ENCODE measurements around the gene TMEM25.
"Not testable (repeated sequence)": the region's sequence is repeated elsewhere in the genome, so short reads cannot be mapped to it uniquely, and the experiment has no call there.

The TMEM25 gene

DNA sequence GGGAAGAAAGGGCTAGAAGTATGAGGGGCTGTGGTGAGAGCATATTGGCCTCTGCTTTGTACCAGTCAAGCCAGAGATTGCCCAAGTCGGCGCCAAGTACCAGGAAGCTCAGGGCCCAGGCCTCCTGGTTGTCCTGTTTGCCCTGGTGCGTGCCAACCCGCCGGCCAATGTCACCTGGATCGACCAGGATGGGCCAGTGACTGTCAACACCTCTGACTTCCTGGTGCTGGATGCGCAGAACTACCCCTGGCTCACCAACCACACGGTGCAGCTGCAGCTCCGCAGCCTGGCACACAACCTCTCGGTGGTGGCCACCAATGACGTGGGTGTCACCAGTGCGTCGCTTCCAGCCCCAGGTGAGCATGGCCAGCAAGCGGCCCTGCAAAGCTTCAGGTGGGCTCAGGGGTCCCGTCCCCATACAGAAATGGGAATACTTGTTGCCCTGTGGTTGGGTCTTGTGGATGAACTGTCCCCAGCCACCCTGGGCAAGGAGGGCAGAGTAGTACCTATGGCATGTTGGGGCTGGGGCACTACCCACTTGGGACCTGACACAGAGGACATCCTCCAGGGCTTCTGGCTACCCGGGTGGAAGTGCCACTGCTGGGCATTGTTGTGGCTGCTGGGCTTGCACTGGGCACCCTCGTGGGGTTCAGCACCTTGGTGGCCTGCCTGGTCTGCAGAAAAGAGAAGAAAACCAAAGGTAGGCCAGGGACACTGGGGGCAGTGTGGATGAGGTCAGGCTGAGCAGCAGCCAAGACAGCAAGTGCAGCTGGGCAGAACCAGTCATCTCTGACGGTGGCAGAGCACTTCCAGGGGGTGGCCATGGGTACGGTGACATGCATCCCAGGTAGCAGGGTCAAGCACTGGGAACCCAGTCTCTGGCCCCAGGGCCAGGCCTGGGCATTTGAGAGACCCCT lies 2.1 kb downstream of the TMEM25 start:
- DNase-seq (ENCODE audit: low spot score), result no peak

DNA sequence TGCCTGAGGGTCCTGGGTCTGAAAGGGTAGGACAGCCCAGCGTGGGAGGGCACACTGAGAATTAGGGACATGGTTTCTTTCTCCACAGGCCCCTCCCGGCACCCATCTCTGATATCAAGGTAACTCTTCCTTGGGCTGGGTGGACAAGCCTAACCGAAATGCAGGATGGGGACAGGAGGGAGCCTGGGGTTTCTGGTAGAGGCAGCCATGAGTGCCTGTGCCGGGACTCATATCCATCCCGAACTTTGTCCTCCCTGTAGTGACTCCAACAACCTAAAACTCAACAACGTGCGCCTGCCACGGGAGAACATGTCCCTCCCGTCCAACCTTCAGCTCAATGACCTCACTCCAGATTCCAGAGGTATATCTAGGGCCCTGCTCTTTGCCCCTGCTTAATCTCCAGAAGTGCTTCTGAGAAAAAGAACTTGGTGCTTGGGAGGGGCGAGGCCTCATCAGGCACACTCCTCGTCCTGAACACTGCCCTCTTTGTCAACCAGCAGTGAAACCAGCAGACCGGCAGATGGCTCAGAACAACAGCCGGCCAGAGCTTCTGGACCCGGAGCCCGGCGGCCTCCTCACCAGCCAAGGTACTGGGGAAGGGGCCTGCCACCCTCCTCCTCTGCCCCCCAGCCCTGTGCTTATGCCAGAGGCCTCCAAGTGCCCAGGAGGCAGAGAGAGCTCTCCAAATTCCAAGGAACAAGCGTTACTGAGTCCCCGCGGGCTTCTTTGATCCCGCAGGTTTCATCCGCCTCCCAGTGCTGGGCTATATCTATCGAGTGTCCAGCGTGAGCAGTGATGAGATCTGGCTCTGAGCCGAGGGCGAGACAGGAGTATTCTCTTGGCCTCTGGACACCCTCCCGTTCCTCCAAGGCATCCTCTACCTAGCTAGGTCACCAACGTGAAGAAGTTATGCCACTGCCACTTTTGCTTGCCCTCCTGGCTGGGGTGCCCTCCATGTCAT lies 3.1 kb downstream of the TMEM25 start:
- DNase-seq (ENCODE audit: low spot score), result no peak

DNA sequence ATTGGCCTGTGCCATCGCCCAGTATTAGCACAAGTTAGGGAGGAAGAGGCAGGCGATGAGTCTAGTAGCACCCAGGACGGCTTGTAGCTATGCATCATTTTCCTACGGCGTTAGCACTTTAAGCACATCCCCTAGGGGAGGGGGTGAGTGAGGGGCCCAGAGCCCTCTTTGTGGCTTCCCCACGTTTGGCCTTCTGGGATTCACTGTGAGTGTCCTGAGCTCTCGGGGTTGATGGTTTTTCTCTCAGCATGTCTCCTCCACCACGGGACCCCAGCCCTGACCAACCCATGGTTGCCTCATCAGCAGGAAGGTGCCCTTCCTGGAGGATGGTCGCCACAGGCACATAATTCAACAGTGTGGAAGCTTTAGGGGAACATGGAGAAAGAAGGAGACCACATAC lies 4.3 kb downstream of the TMEM25 start:
- no peak for DNase-seq (ENCODE audit: low spot score)

DNA sequence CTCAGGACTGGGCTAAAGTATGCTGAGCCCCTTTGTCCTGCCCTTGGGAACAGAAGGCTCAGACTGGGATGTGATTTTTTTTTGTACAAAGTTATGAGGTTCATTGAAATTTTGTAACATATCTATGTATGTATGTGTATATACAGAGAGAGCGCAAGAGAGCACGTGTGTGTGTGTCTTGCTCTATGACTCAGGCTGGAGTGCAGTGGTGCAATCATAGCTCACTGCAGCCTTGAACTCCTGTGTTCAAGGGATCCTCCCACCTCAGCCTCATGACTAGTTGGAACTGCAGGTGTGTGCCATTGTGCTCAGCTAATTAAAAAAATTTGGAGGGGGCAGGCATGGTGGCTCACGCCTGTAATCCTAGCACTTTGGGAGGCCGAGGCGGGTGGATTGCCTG lies 5.7 kb downstream of the TMEM25 start:
- DNase-seq (ENCODE audit: low spot score), result no peak

DNA sequence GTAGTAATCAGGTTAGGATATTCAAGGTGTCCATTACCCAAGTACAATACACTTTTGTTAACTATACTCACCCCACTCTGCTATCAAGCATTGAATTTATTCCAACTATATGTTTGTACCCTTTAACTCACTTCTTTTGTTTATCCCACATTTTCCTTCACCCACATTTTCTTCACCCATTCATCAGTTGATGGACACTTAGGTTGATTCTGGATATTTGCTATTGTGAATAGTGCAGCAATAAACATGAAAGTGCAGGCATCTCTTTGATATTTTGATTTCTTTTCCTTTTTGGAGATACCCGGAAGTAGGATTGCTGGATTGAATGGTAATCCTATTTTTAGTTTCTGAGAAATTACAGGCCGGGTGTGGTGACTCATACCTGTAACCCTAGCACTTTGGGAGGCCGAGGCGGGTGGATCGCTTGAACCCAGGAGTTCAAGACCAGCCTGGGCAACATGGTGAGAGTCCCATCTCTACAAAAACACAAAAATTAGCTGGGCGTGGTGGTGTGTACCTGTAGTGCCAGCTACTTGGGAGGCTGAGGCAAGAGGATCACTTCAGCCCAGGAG lies 6.5 kb downstream of the TMEM25 start:
- no peak for DNase-seq (ENCODE audit: low spot score)

DNA sequence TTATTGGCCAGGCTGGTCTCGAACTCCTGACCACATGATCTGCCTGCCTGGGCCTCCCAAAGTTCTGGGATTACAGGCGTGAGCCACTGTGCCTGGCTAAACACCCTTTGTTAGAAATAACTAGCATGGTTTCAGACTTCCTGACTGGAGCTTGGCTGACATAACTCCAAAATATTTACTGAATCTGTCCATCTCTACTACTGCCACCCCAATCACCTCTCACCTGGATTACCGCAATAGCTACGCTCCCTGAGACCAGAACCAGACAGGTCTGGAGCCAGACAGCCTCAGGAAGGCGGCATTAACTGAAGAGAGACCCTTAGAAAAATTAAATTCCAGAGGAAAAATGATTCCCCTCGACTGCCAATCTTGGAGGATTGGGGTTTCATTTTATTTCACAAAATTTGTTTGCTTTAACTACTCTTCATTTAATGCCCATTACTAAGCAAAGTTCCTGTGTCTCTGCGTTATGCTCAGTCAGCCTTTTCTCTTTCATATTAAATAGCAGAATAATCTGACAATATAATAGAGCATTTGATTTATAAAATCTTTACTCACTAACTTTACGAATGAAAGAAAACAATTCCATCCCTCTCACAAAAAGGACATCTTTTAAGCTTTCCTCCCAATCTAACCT lies 13.1 kb downstream of the TMEM25 start:
- DNase-seq (ENCODE audit: low spot score), result no peak

DNA sequence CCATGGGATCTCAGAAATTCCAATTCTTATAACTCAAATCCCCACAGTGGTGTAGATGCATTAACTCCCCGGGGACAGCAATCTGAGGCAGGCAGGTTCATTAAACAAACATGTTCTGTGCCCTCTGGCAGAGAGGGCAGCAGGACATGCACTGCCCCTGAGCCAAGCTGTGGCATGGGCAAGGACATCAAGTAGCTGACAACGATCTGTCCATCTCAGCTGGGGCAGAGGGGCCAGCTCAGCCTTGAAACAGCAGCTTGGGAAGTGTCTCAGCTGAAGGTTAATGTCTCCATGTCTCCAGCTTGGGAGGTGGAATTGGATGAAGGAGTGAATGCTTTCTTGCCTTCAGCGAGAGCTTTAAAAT lies 13.6 kb downstream of the TMEM25 start:
- DNase-seq (ENCODE audit: low spot score), result no peak

DNA sequence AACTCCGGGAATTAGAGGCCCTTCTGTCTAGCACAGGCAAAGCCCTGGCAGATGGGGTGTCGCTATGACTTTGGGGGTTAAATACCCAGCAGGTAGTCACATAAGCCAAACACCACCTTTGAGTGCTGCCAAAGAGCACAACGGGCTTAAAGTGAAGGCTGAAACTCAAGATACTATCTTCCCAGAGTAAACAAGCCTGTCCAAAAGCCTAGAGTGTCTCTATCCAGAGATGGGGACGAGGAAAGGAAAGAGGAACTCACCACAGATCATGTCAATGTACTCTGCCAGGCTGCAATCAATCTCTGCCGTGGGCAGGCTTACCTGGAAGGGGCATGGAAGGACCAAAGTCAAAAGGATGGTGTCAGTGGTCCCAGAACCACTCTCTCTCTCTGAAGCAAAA lies 14.5 kb downstream of the TMEM25 start:
- DNase-seq (ENCODE audit: low spot score), result no peak

DNA sequence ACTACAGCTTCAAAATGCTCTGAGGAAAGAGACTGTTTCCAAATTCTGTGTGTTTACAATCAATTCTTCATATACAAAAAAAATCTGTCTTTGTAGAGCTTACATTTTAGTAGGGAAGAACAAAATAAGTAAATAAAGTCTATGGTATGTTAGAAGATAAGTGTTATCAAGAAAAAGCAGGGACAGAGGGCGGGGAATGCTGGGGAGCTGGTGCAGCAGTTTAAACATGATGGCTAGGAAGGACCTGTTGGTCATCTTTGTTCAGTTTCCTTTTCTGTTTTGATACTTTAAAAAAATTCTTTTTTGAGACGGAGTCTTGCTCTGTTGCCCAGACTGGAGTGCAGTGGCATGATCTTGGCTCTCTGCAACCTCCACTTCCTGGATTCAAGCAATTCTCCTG lies 16.1 kb downstream of the TMEM25 start:
- DNase-seq (ENCODE audit: low spot score), result peak; percentile 22

DNA sequence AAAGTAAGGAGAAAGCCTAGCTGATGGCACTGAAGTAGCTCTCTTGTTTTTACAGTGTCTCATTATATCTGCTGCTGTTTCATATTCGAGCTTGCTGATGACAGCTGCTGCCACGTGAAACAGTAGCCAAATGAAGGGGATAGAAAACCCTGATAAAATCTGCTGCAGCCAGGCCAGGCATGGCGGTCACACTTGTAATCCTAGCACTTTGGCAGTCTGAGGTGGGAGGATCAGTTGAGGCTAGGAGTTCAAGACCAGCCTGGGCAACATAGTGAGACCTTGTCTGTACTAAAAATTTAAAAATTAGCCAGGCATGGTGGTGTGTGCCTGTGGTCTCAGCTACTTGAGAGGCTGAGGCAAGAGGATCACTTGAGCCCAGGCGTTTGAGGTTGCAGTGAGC lies 21.3 kb downstream of the TMEM25 start:
- DNase-seq (ENCODE audit: low spot score), result no peak

DNA sequence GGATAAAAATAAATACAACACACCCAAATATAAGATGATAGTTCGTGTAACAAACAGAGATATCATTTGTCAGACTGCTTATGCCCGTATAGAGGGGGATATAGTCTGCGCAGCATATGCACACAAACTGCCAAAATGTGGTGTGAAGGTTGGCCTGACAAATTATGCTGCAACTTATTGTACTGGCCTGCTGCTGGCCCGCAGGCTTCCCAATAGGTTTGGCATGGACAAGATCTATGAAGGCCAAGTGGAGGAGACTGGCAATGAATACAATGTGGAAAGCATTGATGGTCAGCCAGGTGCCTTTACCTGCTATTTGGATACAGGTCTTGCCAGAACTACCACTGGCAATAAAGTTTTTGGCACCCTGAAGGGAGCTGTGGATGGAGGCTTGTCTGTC lies 29.8 kb downstream of the TMEM25 start:
- DNase-seq (ENCODE audit: low spot score), result no peak

DNA sequence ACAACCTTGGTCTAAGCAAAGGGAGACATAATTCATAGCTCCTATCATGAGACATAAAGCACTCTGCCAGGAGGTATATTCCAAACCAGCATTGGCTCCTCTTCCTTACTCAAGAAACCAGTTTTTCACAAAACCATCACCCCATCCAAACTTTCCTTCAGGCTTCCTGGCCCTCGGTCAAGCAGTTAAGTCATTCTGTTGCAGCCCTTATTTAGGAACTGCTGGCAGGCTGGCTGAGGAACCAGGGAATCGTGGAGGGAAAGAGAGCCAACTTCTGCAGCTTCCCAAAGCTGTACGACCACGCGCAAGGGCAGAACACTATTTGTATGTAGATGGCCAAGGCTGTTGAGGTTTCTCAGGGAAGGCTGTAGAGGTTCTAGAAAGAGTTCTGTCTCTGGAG lies 34.1 kb downstream of the TMEM25 start:
- DNase-seq (ENCODE audit: low spot score), result no peak

DNA sequence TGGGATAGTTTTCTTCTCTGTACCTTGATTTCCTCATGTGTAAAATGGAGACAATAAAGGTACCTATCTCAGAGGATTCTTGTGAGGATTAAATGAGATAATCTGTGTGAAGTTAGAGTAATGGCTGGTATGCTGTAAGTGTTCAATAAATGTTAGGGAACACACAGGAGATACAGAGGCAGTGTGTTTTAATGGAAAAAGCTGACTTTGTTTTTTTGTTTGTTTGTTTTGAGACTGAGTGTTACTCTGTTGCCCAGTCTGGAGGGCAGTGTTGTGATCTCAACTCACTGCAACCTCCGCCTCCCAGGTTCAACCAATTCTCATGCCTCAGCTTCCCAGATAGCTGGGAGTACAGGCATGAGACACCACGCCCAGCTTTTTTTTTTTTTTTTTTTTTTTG lies 38.7 kb downstream of the TMEM25 start:
- no peak for DNase-seq (ENCODE audit: low spot score)

DNA sequence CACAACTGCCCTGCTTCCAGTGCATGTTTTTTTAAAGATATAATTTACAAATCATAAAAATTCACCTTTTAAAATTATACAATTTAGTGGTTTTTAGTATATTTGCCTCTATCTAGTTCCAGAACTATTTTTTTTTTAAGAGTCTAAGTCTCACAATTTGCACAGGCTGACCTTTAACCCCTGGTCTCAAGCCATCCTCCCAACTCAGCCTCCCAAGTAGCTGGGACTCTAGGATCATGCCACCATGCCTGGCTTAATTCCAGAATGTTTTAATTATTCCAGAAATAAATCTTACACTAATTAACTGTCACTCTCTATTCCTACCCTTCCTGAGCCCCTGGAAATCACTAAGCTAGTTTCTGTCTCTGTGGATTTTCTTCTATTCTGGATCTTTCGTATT lies 39.8 kb downstream of the TMEM25 start:
- DNase-seq (ENCODE audit: low spot score), result no peak

DNA sequence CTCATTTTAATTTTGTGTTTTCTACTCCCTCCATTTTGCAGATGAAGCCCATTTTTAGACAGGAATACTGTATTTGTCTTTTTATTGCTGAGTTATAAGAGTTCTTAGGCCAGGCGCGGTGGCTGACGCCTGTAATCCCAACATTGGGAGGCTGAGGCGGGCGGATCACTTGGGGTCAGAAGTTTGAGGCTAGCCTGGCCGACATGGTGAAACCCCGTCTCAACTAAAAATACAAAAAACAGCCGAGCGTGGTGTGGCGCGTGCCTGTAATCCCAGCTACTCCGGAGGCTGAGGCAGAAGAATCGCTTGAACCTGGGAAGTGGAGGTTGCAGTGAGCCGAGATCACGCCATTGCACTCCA lies 40.7 kb downstream of the TMEM25 start:
- DNase-seq (ENCODE audit: low spot score), result not testable (repeated sequence)

DNA sequence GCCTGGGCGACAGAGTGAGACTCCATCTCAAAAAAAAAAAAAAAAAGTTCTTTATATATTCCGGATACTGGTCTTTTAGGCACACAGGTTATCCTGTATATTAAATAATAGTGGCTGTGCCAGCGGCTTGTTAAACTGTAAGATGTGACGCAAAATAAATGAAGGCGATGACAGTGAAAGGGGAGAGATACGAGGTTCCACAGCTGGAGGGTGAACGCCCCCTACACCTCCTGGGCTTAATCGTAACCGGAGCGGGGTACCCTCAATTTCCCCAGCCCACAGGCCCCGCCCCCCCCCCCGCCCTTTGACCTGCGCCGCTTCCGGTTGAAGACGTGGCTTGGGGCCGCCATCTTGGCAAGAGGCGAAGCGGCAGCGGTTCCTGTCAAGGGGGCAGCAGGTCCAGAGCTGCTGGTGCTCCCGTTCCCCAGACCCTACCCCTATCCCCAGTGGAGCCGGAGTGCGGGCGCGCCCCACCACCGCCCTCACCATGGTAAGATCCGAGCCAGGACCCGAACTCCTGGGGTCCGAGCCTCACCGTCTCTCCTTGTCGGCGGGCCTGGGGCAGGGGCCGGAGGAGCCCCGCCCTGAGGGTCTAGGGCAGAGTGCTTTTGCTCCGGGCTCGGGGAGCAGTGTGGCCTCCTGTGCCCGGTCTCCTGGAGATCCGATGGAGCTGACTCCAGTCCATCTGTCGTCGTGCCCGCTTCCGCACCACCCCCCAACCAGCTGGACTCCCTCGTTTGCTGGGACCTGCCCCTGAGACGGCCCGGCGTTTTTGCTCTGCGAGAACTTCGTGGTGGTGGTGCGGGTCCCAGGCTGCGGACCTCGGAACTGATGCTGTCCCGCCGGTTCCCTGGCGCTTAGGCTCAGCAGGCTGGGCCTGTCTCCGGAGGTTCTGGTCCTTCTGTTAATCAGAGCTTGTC lies 41.3 kb downstream of the TMEM25 start, which contains the start of gene ARCN1:
ARCN1 (plus strand) TSS at position 349 of the 920 bp plus-strand sequence; CDS start at position 488, 139 bp downstream.
- DNase-seq (ENCODE audit: low spot score), result peak; percentile 77

DNA sequence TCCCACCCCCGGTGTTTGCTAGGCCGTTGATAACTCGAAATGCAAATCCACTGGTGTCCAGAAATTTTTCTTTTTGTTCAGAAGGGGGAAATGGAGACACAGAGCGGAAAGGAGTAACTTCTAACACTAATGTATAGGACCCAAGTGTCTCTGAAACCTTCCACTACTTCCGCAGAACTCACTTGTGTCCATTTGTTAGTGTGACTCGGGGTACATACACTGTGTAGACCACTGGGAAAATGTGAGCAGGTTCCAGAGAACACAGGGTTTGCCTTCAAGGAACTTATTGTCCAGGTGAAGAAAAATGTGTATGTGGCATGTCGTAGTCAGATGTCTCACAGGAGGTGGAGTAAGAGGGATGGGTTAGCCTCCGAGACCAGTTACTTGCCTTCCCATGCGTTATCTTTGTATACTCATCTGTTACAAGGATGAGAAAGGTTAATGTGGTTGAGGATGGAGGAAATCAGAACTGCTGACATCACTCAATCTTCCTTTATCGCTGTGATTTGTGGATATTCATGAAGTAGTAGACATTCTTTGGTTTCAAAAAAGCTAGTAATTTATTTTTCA lies 42.1 kb downstream of the TMEM25 start:
- peak; percentile 54 for DNase-seq (ENCODE audit: low spot score)

DNA sequence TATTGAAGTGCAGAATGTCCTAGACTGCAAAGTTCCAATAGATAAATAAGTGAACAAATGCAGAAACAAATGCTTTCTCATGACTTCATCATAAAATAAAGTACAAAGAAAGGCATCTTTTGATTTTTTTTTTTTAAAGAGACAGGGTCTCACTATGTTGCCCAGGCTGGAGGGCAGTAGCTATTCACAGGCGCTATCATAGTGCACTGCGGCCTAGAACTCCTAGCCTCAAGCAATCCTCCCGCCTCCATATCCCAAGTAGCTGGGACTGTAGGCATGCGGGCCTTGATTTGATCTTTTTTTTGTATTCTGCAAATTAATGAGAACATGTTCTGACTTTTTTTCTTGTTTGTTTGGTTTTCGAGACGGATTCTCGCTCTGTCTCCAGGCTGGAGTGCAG lies 43.6 kb downstream of the TMEM25 start:
- no peak for DNase-seq (ENCODE audit: low spot score)

DNA sequence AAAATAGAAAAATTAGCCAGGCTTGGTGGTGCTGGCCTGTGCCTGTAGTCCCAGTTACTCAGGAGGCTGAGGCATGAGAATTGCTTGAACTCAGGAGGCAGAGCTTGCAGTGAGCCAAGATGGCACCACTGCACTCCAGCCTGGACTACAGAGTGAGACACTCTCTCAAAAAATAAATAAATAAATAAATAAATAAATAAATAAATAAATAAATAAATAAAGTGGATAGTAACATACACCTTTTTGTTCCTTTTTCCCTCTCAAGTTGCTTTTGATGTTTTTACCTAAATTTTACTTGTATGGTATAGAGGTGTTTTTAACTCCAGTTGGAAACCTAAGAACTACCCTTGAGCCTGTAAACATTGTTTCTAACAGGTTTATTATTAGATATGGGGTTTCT lies 47.0 kb downstream of the TMEM25 start:
- not testable (repeated sequence) for DNase-seq (ENCODE audit: low spot score)

DNA sequence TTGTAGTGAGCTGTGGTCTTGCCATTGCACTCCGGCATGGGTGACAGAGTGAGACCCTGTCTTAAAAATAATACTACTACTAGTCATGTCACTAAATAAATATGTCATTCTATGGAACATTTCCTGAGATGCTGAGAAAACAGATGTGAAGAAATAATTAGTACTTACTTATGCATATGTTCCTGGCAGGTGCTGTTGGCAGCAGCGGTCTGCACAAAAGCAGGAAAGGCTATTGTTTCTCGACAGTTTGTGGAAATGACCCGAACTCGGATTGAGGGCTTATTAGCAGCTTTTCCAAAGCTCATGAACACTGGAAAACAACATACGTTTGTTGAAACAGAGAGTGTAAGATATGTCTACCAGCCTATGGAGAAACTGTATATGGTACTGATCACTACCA lies 50.1 kb downstream of the TMEM25 start:
- DNase-seq (ENCODE audit: low spot score), result no peak

Data from hematopoietic multipotent progenitor cell treated with erythropoietin and hydrocortisone succinate and interleukin-3 and kit ligand, for 15 days (in vitro differentiated cells).